Endothelial cell of umbilical vein (primary cell): ENCODE measurements around the gene LMF2. TPM values are rescaled to one million over a fixed set of nuclear protein-coding genes. Genes with fewer than 3 reads are reported as not detected.

ENCODE experiments used
- BruUV-seq: library from RNA; stranded (reverse); fragments of 400-500 nt; replicated peaks from 2 replicates; lab custom pipeline; 2021; lab: Mats Ljungman, UMichigan
- CTCF ChIA-PET: fragments of 300-600, 350-600 bp; sonication (Branson Sonifier 250); formaldehyde crosslinking; loops from one replicate; lab custom pipeline; 2021; ENCODE audit warnings: antibody characterized with exemption, inconsistent platforms; lab: Charles Lee
- POLR2A ChIA-PET: fragments of 300-600, 350-600 bp; sonication (Branson Sonifier 250); formaldehyde crosslinking; loops from one replicate; lab custom pipeline; 2021; ENCODE audit warnings: antibody characterized with exemption, inconsistent platforms; lab: Charles Lee
- DNase-seq: peaks from one replicate; pipeline ENCODE4 v3.0.0-alpha.2; 2011; ENCODE audit warnings: low read depth, low spot score
- FAIRE-seq: peaks from 2 replicates; lab custom pipeline; 2011; peaks lifted over from hg19 to GRCh38; lab: Jason Lieb, UNC
- H2AFZ ChIP-seq: 2 replicates; pipeline ENCODE4 v1.6.0; 2012; ENCODE audit warnings: low read depth, low read length, control low read depth, inconsistent platforms
- H3K27ac ChIP-seq: 2 replicates; pipeline ENCODE4 v1.5.1; 2011; ENCODE audit warnings: low read depth, mild to moderate bottlenecking, control low read depth, low read length, moderate library complexity; ENCODE audit not compliant: insufficient read depth
- H3K27me3 ChIP-seq, 2 experiments: 2 replicates each; pipeline versions ENCODE4 v1.6.0 to v1.6.1; 2011; ENCODE audit warnings: low read length in 2 of 2, mixed read lengths in 1 of 2; ENCODE audit not compliant: control insufficient read depth in 2 of 2, insufficient read depth in 2 of 2
- H3K36me3 ChIP-seq, 2 experiments: 2 replicates in 1 of 2; 3 replicates in 1 of 2; pipeline ENCODE4 v1.5.1; 2011; ENCODE audit warnings: low read length in 2 of 2, mild to moderate bottlenecking in 1 of 2, moderate library complexity in 1 of 2; ENCODE audit not compliant: control insufficient read depth in 2 of 2, insufficient read depth in 2 of 2; ENCODE audit errors: extremely low read depth in 1 of 2
- H3K4me1 ChIP-seq: 3 replicates; pipeline ENCODE4 v1.5.1; 2011; ENCODE audit warnings: mild to moderate bottlenecking, low read length; ENCODE audit not compliant: control insufficient read depth, insufficient read depth; ENCODE audit errors: extremely low read depth
- H3K4me2 ChIP-seq: 2 replicates; pipeline ENCODE4 v1.6.1; 2011; ENCODE audit warnings: low read length, control low read depth, mixed read lengths; ENCODE audit not compliant: insufficient read depth
- H3K4me3 ChIP-seq, 3 experiments: fragments of 200-600 bp in 1 of 3; sonication (generic), shearing (Covaris generic) in 1 of 3; replicated peaks in 1 of 3; 2 replicates each; pipeline ENCODE4 v1.5.1; 2011 to 2016; ENCODE audit warnings: control low read depth in 3 of 3, low read length in 3 of 3, mild to moderate bottlenecking in 2 of 3, inconsistent platforms in 1 of 3, low read depth in 1 of 3, moderate library complexity in 1 of 3; ENCODE audit not compliant: insufficient read depth in 1 of 3
- H3K79me2 ChIP-seq: 2 replicates; pipeline ENCODE4 v1.6.0; 2012; ENCODE audit warnings: low read length, inconsistent platforms; ENCODE audit not compliant: control insufficient read depth, insufficient read depth
- H3K9ac ChIP-seq: replicated peaks from 2 replicates; pipeline ENCODE3; 2011; ENCODE audit warnings: low read length, control low read depth; ENCODE audit not compliant: insufficient read depth; ENCODE audit errors: extremely low read depth
- H3K9me1 ChIP-seq: replicated peaks from 3 replicates; pipeline ENCODE4 v1.6.0; 2011; ENCODE audit warnings: mild to moderate bottlenecking, low read length; ENCODE audit not compliant: control insufficient read depth, insufficient read depth; ENCODE audit errors: extremely low read depth
- H3K9me3 ChIP-seq: replicated peaks from 2 replicates; pipeline ENCODE4 v1.5.1; 2012; ENCODE audit warnings: low read length, inconsistent platforms; ENCODE audit not compliant: control insufficient read depth, insufficient read depth
- H4K20me1 ChIP-seq: replicated peaks from 2 replicates; pipeline ENCODE3; 2011; ENCODE audit warnings: mild to moderate bottlenecking, low read length; ENCODE audit not compliant: control insufficient read depth, insufficient read depth; ENCODE audit errors: extremely low read depth
- EZH2 ChIP-seq: IDR thresholded peaks from 2 replicates; pipeline ENCODE4 v1.6.1; 2012; ENCODE audit warnings: borderline replicate concordance, low read depth, mild to moderate bottlenecking, moderate library complexity, low read length, inconsistent platforms; ENCODE audit not compliant: severe bottlenecking
- FOS ChIP-seq: IDR thresholded peaks from 2 replicates; pipeline ENCODE4 v1.6.1; 2011; ENCODE audit warnings: mild to moderate bottlenecking, low read length, moderate library complexity, borderline replicate concordance; ENCODE audit not compliant: insufficient read depth
- GATA2 ChIP-seq: IDR thresholded peaks from 2 replicates; pipeline ENCODE4 v1.7.0; 2011; ENCODE audit warnings: low read depth, mild to moderate bottlenecking, moderate library complexity, mixed read lengths, low read length; ENCODE audit not compliant: insufficient read length, insufficient read depth
- JUN ChIP-seq: IDR thresholded peaks from 2 replicates; pipeline ENCODE4 v1.6.1; 2011; ENCODE audit warnings: borderline replicate concordance, low read depth; ENCODE audit not compliant: insufficient read length, insufficient read depth
- MYC ChIP-seq: IDR thresholded peaks from one replicate; pipeline ENCODE4 v1.6.1; 2011; ENCODE audit warnings: mild to moderate bottlenecking, low read depth, low read length
- POLR2A ChIP-seq: IDR thresholded peaks from 2 replicates; pipeline ENCODE4 v1.6.1; 2012; ENCODE audit warnings: low read depth, mild to moderate bottlenecking, control low read depth, low read length
- POLR2AphosphoS5 ChIP-seq: IDR thresholded peaks from 2 replicates; pipeline ENCODE4 v1.6.1; 2012; ENCODE audit warnings: low read depth, mild to moderate bottlenecking, control low read depth, low read length, moderate library complexity; ENCODE audit not compliant: insufficient read depth
- dilution Hi-C: fragments of 300-500 bp; cut with MboI; formaldehyde crosslinking; loops from one replicate; pipeline ENCODE4 v1.15.0; 2019; ENCODE audit warnings: low sequenced_read_pairs; ENCODE audit not compliant: extremely low pct_ligation_motif_present
- intact Hi-C: fragments of 100-400 bp; cut with micrococcal nuclease; formaldehyde crosslinking; loops from one replicate; pipeline ENCODE4 v1.10.0; 2022
- polyA plus RNA-seq, 4 experiments: library from polyadenylated mRNA; depleted of rRNA in 3 of 4; stranded (reverse) in 3 of 4; unstranded in 1 of 4; fragments of >200 nt; gene quantifications; 2 replicates each; pipeline versions ENCODE4 v1.2.1 to v1.2.3, GENCODE V29; 2011 to 2012; ENCODE audit warnings: missing spikeins in 1 of 4
- total RNA-seq: library from RNA; stranded (reverse); gene quantifications from 2 replicates; pipeline ENCODE4 v1.2.3, GENCODE V29; 2021
- TF ChIP-seq, protein P1 (sequence below): IDR thresholded peaks from 2 replicates; pipeline ENCODE4 v1.6.1; 2011; ENCODE audit not compliant: insufficient read depth, insufficient read length
- TF ChIP-seq, protein P2 (sequence below), 2 donors: IDR thresholded peaks; 1 replicate in 1 of 2; 2 replicates in 1 of 2; pipeline ENCODE4 v1.5.1; 2011; ENCODE audit warnings: low read length in 2 of 2, mild to moderate bottlenecking in 2 of 2, moderate library complexity in 2 of 2, control low read depth in 1 of 2, inconsistent platforms in 1 of 2, low read depth in 1 of 2; ENCODE audit not compliant: insufficient read depth in 1 of 2; ENCODE audit errors: extremely low read depth in 1 of 2

LMF2 gene
- total and polyA plus RNA-seq, 2 donors (not counting 3 experiments of a cell fraction or from before 2014, with no cell fraction given): 89.7 to 112 TPM

DNA sequence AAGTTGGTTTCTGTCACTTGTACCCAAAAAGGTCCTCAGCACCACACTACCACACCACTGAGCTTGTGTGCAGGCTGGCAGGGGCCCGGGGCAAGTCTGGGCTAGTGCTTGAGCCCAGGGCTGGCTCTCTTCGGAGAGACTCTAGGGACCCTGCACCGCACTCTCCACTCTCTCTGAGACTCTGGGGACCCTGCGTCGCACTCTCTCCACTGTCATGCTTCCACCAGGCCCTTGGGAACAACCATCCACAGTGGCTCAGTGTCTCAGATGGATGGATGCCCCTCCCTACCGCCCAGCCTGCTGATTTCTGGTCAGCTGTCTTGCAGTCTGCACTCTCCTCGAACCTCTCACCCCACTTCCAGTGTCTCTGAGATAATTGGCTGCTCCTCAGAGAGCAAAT is 30.6 kb downstream of the LMF2 start:
- ChIA-PET POLR2A (no interaction called here), CTCF (no interaction called here)
- H3K9ac ChIP-seq: no peak overlapping the region
- DNase-seq (no peak), FAIRE-seq (no peak)
- no peak overlapping the region for H3K4me2 ChIP-seq
- no peaks in the 10 kb centered on the region for H3K36me3 ChIP-seq
- H3K4me3 ChIP-seq: no peak overlapping the region
- H4K20me1 ChIP-seq: peaks cover 3% of the 10 kb centered on the region
- H3K27me3 ChIP-seq: peaks cover 10 to 18% of the 10 kb centered on the region in 2 experiments
- no peak overlapping the region for H2AFZ ChIP-seq
- peaks cover 9% of the 10 kb centered on the region for H3K4me1 ChIP-seq
- peaks cover 24% of the 10 kb centered on the region for H3K79me2 ChIP-seq
- H3K27ac ChIP-seq: no peak overlapping the region
- intact Hi-C loops (no loop called here), dilution Hi-C loops (no loop called here)
- H3K9me1 ChIP-seq: no peaks in the 10 kb centered on the region
- TF ChIP-seq FOS (no peak), MYC (no peak), JUN (no peak), POLR2AphosphoS5 (no peak), GATA2 (no peak), POLR2A (no peak), EZH2 (no peak)
- TF ChIP-seq, protein P1, sequence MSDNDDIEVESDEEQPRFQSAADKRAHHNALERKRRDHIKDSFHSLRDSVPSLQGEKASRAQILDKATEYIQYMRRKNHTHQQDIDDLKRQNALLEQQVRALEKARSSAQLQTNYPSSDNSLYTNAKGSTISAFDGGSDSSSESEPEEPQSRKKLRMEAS: no peak
- TF ChIP-seq, protein P2, sequence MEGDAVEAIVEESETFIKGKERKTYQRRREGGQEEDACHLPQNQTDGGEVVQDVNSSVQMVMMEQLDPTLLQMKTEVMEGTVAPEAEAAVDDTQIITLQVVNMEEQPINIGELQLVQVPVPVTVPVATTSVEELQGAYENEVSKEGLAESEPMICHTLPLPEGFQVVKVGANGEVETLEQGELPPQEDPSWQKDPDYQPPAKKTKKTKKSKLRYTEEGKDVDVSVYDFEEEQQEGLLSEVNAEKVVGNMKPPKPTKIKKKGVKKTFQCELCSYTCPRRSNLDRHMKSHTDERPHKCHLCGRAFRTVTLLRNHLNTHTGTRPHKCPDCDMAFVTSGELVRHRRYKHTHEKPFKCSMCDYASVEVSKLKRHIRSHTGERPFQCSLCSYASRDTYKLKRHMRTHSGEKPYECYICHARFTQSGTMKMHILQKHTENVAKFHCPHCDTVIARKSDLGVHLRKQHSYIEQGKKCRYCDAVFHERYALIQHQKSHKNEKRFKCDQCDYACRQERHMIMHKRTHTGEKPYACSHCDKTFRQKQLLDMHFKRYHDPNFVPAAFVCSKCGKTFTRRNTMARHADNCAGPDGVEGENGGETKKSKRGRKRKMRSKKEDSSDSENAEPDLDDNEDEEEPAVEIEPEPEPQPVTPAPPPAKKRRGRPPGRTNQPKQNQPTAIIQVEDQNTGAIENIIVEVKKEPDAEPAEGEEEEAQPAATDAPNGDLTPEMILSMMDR (IDR thresholded peaks at IDR 0.05; ENCODE audit: extremely low read depth in 1 of 2, insufficient read depth in 1 of 2, low read depth in 1 of 2, low read length in 2 of 2): no peak
- BruUV-seq: no TSS peak
- no peaks in the 10 kb centered on the region for H3K9me3 ChIP-seq
